HG02623 (cell line): ENCODE results near the gene SLC25A41.
A peak's percentile ranks its signal among the peaks of the same experiment; 100 is the strongest.

ENCODE experiments used
- ATAC-seq: cut with Tn5 transposase; IDR thresholded peaks from one replicate; pipeline ENCODE4 v1.9.1; 2021; ENCODE audit warnings: moderate library complexity; ENCODE audit not compliant: unreplicated experiment

Gene SLC25A41

GRCh38 chr19:6433663-6434062, at the start of gene SLC25A41:
Gene SLC25A41, minus strand, starts transcription at chr19:6433763. Its CDS starts 70 bp downstream, at chr19:6433693.
- ATAC-seq, result no peak

DNA sequence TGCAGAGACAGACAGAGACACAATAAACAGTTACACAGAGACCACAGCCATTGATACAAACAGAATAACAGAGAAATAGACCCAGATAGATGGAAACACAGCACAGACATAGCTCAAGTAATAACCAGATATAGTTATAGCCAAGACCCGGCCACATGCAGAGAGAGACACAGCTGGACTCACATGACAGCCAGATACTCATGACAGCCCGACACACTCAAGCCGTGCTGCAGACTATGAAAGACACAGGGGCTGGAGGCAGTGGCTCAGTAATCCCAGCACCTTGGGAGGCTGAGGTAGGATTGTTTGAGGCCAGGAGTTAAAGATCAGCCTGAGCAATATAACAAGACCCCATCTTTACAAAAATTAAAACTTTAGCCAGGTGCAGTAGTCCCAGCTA, 49.7 kb upstream of the SLC25A41 start:
- no peak for ATAC-seq

DNA sequence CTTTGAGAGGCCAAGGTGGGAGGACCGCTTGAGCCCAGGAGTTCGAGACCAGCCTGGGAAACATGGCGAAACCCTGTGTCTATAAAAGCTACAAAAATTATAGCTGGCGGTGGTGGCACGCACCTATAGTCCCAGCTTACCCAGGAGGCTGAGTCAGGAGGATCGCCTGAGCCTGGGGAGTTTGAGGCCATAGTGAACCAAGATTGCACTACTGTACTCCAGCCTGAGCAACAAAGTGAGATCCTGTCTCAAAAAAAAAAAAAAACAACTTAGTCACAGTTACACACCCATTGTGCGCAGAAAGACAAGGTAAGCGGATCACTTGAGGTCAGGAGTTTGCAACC, 48.8 kb upstream of the SLC25A41 start:
- ATAC-seq, result no peak

- ATAC-seq, result peak; percentile 55
These were observed 48.2 kb upstream of the SLC25A41 start, which contains the start of gene DENND1C for GRCh38 chr19:6481541-6482342. Gene DENND1C, minus strand, starts transcription at chr19:6481787. Its CDS starts 92 bp downstream, at chr19:6481695.

GRCh38 chr19:6480848-6481415, 47.4 kb upstream of the SLC25A41 start:
- ATAC-seq, result no peak

DNA sequence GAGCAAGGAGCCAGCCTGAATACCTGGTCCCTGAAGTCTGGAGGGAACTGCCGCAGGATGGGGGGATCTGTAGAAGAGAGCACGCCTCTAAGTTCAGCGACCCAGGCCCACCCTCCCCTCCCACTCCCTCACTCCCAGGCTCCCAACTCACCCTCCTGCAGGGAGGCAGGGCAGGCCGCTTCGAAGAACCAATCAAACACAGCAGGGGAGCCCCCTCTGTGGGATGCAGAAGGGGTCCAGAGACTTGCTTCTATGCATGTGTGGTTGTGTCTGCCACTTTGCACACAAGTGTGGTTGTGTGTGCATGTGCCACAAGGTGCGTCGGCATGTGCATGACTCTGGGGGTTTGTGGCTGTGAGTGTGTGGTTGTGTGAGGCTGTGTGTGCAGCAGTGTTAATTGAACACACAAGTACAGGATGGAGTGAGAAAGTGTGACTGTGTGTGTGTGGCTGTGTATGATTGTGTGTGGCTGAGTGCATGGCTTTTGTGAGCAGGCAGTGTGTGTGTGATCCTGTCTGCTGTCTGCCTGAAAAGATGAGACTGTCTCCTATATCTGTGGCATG, 46.4 kb upstream of the SLC25A41 start:
- no peak for ATAC-seq

- no peak for ATAC-seq
These were observed 45.3 kb upstream of the SLC25A41 start for GRCh38 chr19:6478815-6479214.

DNA sequence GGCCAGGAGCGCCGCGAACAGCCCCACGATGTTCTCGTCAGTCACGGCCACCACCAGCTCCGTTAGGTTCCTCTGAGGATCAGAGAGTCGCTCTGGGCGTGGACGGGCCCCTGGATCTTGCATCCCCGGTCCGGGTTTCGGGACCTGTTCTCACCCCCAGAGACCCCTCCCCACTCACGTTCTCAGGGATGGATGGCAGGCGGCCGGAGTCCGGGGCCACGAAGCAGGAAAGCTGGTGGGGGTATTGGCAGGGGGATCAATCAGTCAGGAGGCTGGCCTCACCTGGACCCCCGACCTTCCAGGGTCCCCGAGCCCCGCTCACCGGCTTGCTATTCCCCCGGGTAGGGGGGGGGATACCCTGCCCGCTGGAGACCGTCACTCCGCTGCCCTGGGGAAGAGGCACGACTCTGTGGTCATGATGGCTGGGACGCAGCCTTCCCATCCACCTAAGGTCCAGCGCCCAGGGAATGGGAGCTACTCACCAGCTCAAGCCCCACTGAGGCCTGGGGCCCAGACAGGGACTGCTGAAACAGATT, 43.4 kb upstream of the SLC25A41 start:
- no peak for ATAC-seq

GRCh38 chr19:6476155-6476895, 42.8 kb upstream of the SLC25A41 start:
- no peak for ATAC-seq

DNA sequence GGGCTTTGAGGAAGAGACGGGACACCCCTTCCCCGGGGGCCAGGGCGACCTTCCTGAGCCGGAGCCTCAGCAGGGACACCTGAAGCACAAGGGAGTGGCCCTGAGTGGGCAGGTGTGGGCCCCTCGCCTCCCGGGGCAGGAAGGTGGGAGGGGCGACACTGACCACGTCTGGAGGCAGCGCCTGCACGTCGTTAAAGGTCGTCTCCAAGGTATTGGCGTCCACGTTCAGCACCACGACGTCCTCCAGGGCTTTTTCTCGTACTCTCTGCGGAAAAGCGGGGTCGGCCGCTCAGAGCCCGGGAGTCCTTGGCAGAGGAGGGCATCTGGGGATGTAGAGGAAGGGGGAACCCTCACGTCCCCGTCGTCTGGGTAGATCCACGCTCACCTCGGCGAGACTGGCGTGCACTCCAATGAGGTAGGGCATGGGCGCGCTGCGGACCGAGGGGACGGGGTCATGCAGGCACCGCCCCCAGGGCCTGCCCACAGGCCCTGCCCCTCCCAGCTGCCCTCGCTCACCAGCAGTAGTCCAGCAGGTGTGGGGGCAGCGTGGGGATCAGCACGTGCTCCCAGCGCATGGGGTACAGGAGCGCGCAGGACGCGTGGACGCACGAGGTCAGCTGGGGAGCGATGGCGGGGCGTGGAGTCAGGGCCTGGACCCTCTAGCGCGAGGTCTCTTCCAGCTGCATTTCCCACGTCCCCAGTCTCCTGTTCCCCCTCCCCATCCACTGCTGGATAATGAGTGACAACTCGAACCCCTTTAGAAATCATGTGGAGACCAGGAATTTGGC, 42.0 kb upstream of the SLC25A41 start:
- ATAC-seq, result no peak

GRCh38 chr19:6473647-6474046, 40.1 kb upstream of the SLC25A41 start:
- ATAC-seq, result no peak

- no peak for ATAC-seq
These were observed 39.1 kb upstream of the SLC25A41 start for GRCh38 chr19:6472713-6473112.

GRCh38 chr19:6471076-6471475, 37.5 kb upstream of the SLC25A41 start:
- no peak for ATAC-seq

DNA sequence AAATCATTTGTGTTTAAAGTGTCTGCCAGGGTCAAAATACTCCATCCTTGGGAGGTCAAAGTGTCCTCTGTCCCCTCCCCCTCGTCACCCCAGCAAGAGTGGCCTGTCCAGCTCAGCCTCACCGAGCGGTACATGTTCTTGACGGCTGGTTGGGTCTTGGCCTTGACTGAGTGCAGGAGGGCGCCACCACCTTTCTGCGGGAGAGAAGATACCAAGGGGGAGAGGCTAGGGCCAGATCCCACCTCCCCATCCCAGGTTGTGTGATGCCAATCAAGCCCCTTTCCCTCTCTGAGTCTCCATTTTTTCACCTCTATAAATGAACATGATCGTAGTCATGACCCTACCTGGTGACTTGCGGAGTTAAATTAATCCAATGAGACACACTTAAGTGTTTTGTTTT, 36.6 kb upstream of the SLC25A41 start:
- no peak for ATAC-seq

DNA sequence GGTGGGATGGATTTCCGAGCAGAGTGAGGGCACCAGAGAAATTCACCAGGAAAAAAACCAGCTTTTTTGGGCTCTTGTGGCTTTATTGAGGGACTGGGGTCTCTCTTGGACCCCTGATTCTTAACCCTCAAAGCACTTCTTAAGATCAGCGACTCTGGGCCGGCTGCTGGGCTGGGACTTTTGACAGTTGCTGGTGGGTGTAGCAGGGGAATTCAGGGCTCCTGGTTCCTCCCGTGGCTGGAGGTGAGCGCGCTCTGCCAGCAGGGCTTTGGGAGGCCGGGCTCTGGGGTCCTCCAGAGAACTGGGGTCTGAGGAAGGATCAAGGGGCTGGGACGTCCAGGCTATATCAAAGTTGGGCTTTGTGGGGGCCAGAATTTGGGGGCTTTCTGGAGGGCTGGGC, 33.8 kb upstream of the SLC25A41 start:
- ATAC-seq, result no peak

GRCh38 chr19:6466526-6467248, 33.1 kb upstream of the SLC25A41 start:
- no peak for ATAC-seq

DNA sequence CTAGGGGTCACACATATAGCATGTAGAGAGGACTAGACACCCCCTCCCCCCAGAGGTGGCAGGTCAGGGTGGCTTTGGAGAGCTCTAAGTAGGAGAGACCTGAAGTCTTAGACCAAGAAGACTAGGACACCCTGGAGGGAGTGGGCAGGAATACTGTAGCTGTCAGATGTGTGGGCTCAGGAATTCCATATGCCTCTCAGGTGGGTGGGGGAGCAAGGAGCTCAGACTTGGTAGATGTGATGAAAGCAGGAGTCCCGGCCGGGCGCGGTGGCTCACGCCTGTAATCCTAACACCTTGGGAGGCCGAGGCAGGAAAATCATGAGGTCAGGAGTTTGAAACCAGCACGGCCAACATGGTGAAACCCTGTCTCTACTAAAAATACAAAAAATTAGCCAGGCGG, 32.1 kb upstream of the SLC25A41 start:
- no peak for ATAC-seq

GRCh38 chr19:6465006-6465405, 31.4 kb upstream of the SLC25A41 start:
- no peak for ATAC-seq

DNA sequence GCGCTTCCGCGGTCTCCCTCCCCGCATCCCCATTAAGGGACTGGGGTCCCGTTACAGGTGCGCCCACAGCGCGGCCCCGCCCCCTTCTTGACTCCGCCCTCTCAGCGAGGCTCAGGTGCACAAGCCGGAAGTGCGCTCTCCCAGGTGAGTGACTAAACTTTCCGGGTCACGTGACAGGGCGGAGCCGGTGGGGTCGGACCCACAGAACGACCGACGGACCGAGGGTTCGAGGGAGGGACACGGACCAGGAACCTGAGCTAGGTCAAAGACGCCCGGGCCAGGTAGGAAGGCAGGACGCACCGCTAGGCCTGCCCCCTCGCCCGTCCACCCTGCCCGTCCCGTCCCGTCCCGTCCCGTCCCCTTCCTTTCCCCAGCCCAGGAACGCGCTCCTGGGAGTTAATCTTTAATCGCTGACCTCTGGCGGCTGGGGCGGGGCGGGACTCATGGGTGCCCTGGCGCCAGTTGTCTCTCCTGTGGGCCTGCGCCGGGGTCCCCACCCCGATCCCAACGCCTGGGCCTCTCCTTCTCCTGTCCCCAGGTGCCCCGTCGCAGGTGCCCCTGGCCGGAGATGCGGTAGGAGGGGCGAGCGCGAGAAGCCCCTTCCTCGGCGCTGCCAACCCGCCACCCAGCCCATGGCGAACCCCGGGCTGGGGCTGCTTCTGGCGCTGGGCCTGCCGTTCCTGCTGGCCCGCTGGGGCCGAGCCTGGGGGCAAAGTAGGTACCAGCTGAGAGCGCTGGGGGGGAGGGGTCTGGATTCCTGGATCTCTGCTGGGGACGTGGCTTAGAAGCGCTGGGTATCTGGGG, 30.7 kb upstream of the SLC25A41 start, which contains the start of gene CRB3:
CRB3 (plus strand) TSS at position 202 of the 804 bp plus-strand sequence; CDS start at position 633, 431 bp downstream.
- no peak for ATAC-seq
